GM10248 (cell line): ENCODE data around the gene HIPK4.

Experiments used
- CTCF ChIA-PET: fragments of 300-600 bp; sonication (Branson Sonifier 250); formaldehyde crosslinking; extraction: SDS; loops from one replicate; lab custom pipeline; 2021; ENCODE audit warnings: antibody characterized with exemption; lab: Yijun Ruan, JAX
- POLR2A ChIA-PET: fragments of 350-650 bp; sonication (Branson Sonifier 250); formaldehyde crosslinking; extraction: SDS; loops from one replicate; lab custom pipeline; 2020; ENCODE audit warnings: antibody characterized with exemption; lab: Yijun Ruan, JAX
- DNase-seq: peaks from one replicate; pipeline ENCODE4 v3.0.0; 2012; ENCODE audit errors: extremely low spot score
- TF ChIP-seq, protein P1 (sequence below): IDR thresholded peaks from 2 replicates; pipeline ENCODE4 v1.5.1; 2012; ENCODE audit warnings: mild to moderate bottlenecking, low read depth; ENCODE audit errors: extremely low read depth, missing control alignments, control extremely low read depth

Gene HIPK4

DNA sequence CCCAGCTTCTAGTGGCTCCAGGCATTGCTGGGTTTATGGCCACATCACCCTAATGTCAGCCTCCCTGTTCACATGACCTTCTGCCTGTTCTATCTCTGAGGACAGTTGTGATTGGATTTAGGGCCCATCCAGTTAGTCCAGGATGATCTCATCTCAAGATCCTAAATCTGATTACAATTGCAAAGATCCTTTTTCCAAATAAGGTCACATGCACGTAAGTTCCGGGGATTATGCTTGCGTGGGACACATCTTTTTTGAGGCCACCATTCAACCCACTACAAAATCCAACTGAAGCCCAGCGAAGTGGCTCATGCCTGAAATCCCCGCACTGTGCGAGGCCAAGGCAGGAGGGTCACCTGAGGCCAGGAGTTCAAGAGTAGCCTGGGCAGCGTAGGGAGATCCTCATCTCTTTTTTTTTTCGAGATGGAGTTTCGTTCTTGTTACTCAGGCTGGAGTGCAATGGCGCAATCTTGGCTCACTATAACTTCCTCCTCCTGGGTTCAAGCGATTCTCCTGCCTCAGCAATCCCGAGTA is 29.2 kb downstream of the HIPK4 start:
- POLR2A ChIA-PET, result no interaction called here
- TF ChIP-seq, protein P1, sequence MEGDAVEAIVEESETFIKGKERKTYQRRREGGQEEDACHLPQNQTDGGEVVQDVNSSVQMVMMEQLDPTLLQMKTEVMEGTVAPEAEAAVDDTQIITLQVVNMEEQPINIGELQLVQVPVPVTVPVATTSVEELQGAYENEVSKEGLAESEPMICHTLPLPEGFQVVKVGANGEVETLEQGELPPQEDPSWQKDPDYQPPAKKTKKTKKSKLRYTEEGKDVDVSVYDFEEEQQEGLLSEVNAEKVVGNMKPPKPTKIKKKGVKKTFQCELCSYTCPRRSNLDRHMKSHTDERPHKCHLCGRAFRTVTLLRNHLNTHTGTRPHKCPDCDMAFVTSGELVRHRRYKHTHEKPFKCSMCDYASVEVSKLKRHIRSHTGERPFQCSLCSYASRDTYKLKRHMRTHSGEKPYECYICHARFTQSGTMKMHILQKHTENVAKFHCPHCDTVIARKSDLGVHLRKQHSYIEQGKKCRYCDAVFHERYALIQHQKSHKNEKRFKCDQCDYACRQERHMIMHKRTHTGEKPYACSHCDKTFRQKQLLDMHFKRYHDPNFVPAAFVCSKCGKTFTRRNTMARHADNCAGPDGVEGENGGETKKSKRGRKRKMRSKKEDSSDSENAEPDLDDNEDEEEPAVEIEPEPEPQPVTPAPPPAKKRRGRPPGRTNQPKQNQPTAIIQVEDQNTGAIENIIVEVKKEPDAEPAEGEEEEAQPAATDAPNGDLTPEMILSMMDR, result no peak
- DNase-seq, result no peak
- CTCF ChIA-PET, result no interaction called here

DNA sequence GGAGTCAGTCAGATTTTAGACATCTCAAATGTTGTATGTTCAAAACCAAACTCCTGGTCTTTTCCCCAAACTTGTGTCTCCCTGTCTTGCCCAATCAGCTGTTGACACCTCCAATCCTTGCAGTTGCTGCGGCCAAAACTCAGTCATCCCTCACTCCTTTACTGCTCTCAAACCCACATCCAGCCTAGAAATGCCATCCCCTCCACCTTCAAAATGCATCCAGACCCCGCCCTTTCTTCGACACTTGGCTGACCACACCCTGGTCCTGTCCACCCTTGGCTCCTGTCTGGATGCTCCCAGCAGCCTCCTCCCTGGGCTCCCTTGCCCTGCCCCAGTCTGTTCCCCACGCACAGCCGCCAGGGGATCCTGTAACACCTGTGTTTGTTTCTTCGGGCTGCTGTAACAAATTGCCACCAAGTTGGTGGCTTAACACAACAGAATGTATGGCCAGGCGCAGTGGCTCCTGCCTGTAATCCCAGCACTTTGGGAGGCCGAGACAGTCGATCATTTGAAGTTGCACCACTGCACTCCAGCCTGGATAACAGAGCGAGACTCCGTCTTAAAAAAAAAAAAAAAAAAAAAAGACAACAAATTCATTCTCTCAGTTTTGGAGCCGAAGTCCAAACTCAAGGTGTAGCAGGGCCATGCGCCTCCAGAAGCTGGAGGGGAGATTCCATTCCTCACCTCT is 29.8 kb downstream of the HIPK4 start:
- no peak for DNase-seq
- CTCF ChIA-PET, result interaction anchor here (1.6 kb wide), 1 partner anchor 61 kb away, joined by 4 read pairs; no protein-coding TSS in a partner anchor
- POLR2A ChIA-PET, result no interaction called here
- TF ChIP-seq, protein P1, result no peak

DNA sequence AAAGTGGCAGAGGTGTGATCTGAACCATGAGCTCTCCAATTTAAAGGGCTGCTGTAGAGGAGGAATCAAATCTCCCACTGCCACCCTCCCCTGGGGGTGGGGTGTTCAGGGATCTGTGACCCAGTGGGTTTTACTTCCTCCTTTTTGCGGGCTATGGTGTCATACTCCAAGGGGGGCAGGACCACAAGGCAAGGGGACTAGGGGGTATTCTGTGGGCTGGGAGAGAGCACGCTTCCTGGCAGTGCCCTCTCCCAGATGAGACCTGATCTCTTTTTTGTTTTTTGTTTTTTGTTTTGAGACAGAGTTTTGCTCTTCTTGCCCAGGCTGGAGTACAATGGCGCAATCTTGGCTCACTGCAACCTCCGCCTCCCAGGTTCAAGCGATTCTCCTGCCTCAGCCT is 31.2 kb downstream of the HIPK4 start:
- TF ChIP-seq, protein P1, result no peak
- peak; percentile 67 for DNase-seq
- POLR2A ChIA-PET, result no interaction called here
- CTCF ChIA-PET, result interaction anchor here (1.6 kb wide), 1 partner anchor 62 kb away, joined by 4 read pairs; no protein-coding TSS in a partner anchor

DNA sequence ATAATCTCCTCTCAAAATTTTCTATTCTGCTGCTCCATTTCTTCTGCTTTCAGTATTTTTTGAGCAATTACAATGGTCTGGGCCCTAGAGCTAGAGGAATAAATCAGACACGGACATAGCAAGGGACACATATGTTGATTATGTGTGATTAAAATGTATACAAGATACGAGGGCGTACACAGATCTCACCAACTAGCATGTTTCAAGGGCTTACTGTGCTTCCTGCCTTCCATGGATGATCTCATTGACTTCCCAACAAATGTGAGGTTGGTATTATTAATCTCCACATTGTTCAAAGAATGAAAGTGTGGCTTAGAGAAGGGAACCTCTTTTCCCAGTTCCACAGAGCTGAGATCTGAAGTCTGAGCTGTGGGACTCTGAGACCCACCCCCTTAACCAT is 32.3 kb downstream of the HIPK4 start:
- ChIA-PET POLR2A (no interaction called here), CTCF (no interaction called here)
- DNase-seq, result no peak
- TF ChIP-seq, protein P1, result no peak

DNA sequence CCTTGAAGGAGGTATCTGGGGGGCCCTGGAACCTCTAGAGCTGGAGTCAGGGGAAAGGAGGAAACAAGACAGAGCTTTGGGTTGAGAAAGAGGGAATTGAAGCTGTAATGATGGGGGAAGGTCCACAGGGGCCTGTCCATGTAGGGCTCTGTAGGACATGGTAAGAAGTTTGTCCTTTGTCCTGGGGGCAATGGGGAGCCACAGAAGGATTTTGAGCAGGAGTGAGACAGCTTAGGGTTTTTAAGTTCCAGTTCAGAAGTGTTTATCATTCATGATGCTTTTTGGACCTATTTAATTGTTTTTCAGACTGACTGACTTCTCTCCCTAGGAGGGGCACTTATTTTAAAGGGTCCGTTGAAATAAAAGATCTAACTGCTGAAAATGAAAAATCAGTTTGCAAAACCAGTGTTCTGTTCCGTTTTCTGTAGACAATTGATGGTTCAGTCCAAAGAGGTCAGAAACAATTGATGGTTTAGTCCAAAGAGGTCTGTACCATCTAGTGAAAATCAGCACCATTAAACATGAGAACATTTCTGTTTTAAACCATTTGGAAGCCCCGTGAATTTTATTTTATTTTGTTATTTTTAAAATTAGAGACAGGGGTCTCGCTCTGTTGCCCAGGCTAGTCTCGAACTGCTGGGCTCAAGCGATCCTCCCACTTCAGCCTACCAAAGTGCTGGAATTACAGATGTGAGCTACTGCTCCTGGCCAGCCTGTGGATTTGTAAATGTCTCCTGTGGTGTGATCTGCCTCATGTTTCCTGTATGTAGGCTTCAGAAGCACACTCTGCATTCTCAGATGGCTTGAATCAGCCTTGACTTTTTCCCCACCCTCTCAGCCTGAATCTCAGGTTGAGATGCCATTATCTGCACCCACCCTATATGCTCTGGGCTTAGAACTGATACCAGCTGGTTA is 33.0 kb downstream of the HIPK4 start:
- TF ChIP-seq, protein P1, result no peak
- ChIA-PET POLR2A (interaction anchor here (1.0 kb wide), 1 partner anchor 8 kb away, joined by 5 read pairs; no protein-coding TSS in a partner anchor), CTCF (interaction anchor here (0.9 to 2.2 kb wide), 4 partner anchors 8 to 64 kb away, joined by 3 to 7 read pairs (median 4); no protein-coding TSS in a partner anchor)
- no peak for DNase-seq

DNA sequence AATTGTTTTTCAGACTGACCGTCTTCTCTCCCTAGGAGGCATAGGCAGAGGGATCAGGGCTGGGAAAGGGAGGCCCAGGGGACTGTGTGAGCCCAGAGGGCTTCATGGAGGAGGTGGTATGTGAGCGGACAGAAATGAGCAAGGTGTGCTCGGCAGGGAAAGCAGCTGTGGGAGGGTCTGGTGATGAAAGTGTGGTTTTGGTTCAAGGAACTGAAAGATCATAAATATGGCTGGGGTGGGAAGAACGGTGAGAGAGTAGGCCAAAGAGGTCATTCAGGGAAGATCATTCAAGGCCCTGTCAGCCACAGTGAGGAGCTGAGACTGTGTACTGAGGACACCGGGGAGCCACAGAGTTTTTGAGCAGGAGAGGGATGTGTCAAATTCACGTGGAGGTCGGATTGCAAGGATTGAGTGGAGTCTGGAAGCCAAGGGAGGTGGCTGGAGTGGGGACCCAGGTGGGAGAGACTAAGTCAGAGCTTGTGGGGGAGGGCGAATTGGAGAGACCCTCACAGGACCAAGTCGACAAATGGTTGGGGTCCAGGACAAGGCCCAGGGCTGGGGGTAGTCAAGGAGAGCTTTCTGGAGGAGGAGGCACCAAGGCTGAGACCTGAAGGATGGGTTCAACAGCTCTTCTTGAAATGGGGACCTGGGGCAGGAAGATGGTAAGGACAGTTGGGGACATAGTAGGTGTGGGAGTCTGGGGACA is 33.9 kb downstream of the HIPK4 start:
- ChIA-PET CTCF (interaction anchor here (0.9 to 2.2 kb wide), 4 partner anchors 9 to 65 kb away, joined by 3 to 7 read pairs (median 4); no protein-coding TSS in a partner anchor), POLR2A (interaction anchor here (1.0 kb wide), 1 partner anchor 9 kb away, joined by 5 read pairs; no protein-coding TSS in a partner anchor)
- TF ChIP-seq, protein P1, result no peak
- DNase-seq, result peak; percentile 58
